Measurements from ENCODE around the gene C12orf50.
A peak's percentile ranks its signal among the peaks of the same experiment; 100 is the strongest.
"Not testable (repeated sequence)": the region's sequence is repeated elsewhere in the genome, so short reads cannot be mapped to it uniquely, and the experiment has no call there.

The C12orf50 gene

DNA sequence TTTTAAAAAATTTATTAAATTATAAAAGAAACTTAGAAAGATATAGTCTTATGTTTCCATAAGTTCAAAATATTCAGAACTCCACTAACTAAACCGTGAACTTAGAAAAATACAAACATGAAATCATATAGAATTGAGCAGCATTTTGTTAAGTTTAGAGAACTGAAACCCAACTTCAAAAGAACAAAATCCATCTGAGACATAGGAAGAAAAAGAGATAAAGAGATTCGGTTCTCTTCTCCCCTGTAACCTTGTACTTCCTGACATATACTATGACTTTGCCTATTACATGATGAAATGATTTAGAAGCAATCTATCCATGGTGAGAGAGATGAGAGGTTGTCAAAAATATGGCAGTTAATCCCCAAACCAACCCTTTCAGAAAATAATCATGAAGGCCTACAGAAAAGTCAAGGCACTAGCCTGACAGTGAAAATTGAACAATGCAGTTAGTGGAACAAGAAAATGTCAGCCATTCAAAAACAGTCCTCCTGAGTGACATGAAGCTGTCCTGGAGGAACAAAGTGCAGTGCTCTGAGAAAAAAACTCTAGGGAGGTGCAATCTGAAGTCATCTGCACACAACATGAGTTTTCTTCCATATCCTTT, 44.0 kb downstream of the C12orf50 start:
- no peak for DNase-seq

DNA sequence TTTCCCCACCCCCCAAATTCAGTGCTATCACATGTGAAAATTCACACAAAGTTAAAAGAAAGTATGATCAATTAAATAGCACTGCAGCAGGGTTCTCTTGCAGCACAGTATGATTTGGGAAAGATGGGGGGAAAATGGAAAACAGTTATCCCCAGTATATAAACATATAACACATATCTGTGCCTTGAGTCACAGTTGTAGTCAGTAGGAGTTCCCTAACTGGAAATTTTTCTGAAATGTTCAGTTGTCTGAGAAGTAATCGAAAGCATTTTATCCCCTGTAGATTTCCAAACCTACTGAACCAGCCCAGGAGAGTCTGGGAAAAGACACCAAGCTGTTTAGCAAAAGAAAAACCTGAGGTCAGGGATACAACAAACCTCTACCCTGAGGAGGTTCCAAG, 47.0 kb downstream of the C12orf50 start:
- DNase-seq = no peak

DNA sequence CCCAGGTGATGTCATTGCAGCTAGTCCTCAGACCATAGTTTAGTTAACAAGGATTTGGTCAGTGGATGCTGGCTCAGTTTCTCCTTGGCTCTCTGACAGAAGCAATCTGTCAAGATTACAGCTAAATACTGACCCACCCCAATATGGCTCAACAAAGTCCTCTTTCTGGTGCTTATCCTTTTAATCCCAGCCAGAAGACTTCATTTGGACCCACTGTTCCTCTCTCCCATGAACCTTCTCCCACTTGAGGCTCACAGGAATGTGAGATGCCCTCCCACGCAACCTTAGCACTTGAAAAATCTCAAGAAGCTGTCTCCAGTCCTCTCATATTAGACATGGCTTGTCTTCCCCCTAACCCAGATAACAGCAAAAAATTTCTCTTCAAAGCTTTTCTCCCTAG, 47.7 kb downstream of the C12orf50 start:
- no peak for DNase-seq

DNA sequence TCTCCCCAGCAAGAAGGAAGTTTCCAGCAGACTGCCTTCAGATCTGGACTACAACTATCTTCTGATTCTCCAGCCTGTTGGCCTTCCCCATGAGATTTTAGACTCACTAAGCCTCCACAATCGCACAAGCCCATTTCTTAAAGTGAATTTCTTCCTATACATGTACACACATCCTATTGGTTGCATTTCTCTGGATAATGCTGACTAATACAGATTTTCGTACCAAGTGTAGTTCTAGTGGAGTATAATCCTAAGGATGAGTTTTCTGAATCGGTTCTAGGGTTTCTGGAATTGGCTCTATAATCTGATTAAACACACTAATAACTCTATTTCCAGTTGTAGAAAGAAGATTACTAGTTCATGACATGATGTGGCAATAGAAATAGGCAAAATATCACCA, 53.3 kb downstream of the C12orf50 start:
- DNase-seq = no peak

DNA sequence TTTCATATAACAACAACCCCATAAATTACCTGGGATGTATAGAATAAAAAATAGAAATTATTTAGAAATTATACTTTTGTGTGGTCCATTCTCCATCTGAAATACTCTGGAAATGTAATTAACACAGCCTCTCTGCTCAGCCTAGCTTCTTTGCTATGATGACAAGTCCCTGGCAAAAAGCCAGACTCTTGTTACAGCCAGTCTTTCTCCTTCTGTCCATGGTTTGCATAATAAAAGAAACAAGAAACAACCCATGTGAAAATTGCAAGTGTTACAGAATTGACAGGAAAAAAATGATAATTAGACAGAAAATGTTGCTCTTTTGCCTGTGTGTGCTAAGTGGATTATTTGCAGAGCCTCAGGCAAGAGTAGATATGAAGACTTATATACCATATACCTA, 61.3 kb downstream of the C12orf50 start:
- no peak for DNase-seq

DNA sequence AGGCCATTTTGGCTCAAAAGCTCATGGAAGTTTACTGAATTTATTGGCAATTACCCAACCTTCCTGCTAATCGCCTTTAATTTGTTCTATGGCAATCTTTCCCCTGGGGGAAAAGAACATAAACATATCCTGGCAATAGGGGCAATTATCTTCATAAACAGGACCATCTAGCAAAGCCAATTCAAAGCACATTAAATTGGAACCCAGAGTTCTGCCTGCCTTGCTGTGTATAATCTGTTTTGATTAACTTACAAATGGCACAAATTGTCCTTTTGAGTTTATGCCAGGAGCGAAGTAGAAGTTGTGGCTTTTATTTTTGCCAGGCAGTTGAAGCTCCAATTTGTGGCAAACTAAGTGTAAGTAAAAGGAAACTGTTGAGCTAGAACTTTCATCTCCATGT, 68.6 kb downstream of the C12orf50 start:
- DNase-seq = no peak

DNA sequence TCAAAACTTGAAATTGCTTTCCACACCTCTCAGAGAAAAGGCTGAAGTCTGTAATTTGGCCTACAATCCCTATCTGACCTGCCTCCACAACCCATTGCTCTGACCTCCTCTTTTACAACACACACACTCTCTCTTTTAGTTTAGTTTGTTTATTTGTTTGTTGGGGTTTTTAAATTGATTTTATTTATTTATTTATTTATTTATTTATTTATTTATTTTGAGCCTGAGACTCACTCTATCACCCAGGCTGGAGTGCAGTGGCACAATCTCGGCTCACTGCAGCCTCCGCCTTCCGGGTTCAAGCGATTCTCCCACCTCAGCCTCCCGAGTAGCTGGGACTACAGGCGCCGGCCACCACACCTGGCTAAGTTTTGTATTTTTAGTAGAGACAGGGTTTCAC, 75.2 kb downstream of the C12orf50 start:
- not testable (repeated sequence) for DNase-seq

DNA sequence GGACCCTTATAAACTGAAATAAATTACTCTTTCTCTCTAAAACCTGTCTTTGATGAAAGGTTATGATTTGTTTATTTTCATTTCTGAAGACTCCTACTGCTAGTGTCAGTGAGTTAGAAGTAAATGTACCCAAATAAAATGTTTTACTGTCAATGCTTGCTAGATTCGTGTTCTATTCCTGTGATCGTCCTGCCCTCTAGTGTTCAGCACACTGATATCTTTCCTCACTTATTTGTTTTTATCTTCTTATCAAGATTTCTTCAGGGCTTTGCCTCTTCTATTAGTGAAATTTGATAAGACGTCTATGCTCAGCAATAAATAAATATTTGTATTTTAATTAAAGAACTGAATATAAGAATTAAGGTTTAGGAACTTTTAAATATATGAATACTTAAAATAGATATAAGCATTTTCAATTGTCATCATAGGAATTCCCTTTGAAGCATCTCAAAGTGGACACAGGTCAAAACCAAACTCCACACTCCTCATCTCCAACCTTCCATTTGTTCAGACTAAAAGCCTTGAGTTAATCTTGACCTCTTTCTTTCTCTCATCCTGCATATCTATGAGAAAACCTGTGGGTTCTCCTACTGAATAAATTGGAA, 75.8 kb downstream of the C12orf50 start:
- peak; percentile 7 for DNase-seq

DNA sequence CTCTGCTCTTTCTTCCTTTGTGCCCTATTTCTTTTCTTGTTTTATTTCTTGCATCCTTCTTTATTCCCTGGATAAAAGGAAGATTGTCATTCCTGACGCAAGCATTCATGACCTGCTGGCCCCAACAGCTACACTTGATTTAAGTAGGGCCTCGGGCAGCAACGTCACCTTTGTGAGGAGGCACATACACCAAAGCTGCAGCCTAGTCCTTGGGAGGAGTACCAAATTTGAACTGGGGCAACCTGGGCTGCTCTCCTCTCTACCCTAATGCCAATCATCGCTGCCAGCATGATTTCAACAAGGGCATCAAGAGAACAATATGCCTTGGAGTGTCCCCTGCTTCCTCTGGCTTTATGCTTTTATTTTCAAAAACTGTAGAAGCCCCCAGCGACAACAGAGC, 76.4 kb downstream of the C12orf50 start:
- DNase-seq = no peak

DNA sequence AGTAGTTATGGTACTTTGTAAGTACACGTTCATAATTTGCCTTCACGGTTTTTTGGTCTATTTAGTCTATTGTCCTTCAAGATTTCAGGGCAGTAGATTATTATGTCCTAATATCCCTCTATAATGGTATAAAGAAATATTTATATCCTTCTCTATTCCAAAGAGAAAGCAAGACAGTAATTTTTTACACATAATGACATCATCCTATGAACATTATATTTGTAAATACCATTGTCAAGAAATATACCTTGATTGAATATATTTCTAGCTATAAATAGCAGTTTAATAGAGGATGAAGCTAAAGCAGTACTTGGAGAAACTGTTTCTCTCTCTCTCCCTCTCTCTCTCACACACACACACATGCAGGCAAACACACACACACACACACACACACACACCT, 77.0 kb downstream of the C12orf50 start:
- DNase-seq = no peak

DNA sequence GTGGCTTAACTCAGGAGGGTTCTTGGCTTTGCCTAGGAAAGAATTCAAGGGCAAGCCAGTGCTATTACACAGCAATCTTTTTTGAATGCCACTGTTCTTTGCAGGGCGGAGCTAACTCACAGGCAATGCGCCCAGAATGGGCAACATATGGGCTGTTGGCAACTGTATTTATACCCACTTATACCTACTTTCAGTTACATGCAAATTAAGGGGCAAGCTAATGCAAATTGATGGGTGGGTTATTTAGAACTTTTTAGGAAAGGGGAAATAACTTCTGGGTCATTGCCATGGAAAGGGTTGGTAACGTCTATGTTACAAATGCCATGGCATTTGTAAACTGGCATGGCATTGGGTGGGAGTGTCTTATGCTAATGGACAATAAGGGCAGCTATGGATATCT, 85.4 kb downstream of the C12orf50 start:
- DNase-seq = no peak

DNA sequence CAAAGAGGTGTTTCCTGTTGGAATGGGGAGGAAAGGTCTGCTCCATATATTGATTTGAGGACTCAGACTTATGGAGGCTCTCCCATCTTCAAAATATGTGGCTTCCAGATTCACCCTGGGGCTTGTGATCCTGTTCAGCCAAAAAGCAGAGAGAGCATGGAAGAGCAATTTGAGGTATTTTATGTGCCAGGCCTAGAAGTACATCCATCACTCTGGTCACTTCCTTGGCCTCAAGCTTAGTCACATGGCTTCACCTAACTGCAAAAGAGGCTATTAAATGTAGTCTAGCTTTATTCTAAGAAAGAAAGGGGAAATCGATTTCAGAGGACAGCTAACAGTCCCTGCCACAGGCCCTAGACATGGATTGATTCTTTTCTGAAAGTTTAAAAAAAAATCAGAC, 86.2 kb downstream of the C12orf50 start:
- no peak for DNase-seq

DNA sequence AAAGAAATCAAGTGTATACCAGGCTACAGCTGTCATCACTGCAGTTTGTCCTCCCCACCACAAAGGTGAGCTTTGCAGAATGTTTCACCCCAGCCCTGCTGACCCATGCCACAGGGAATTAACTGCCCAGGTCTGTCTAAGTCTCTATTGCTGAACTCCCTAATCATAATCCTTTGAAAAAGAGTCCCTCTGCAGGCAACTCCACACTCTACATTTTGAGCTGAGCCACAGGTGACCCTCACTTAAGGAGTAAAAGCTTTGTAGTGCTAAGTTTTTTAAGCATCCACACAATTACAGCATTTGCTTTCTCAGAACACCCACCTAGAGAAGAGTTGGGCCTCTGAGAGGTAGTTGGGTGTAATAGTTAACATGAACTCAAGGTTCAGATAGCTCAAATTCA, 90.0 kb downstream of the C12orf50 start:
- DNase-seq = no peak

DNA sequence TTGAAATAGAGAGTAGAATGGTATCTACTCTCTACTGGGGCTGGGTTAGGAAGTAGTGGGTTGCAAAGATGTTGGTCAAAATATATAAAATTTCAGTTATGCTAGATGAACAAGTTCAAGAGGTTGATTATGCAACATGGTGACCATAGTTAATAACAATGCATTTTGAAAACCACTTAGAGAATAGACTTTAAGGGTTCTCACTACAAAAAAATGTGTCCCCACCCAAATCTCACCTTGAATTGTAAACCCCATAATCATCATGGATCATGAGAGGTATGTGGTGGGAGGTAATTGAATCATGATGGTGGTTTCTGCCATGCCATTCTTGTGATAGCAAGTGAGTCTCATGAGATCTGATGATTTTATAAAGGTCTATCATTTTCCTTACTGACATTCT, 94.0 kb downstream of the C12orf50 start:
- DNase-seq = no peak

DNA sequence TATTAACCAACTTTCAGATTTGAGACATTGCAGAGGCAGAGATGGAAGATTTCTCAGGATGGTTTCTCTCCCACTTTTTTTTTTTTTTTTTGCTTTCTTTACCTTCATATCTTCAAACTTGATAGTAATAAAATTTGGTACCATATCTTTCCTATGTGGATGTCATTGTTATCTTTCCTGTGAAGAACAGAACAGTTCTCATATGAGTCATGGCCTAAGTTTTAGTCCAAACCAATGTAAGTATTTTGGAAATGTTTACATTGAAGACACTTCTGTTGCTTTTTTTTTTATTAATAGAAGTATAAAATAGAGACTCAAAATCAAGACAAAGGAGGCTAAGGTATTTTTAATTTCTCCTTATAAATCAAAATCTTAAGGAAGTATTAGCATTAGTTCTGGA, 95.2 kb downstream of the C12orf50 start:
- no peak for DNase-seq

DNA sequence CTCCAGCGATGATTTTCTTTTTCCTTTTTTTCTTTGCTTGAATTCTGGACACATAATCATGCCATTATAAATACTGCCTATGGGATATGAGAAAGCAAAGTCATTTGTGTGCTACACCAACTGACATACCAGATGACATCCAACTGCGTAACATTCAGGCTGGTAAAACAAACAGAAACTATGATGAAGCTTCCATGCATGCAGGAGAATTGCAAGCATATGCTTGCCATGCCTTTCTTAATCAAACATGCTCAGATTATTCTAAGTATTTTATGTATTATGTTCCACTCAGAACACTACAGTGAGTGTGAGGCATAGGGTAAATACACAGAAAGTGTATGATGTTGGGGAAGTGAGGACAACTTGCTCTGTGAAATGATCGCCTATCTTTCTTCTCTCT, 97.4 kb downstream of the C12orf50 start:
- DNase-seq = no peak

DNA sequence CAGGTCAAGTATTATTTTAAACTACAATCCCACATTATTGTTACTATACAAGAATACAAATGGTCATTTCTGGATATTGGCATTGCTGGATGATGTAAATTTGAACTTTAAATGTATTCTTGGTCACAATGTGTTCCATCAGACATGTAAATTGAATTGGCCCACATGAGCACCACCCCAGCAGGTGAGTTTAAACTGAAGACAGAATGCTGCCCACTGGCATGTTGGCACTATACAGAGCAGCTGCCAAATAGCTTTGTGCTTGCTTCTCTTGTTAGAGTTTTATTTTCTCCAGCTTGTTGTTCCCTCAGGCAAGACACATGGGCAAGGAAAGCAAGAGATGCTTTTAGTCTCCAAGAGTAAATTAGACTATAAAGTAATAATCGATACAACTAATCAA, 98.6 kb downstream of the C12orf50 start:
- no peak for DNase-seq

All from activated CD4-positive, alpha-beta T cell treated with anti-CD3 and anti-CD28 coated beads, Interleukin-2, Interleukin-6, amounts not matched to agents 100 ng/mL and 50 ng/mL, durations not matched to agents 16 hours and 8 hours (primary cell).